ENCODE measurements around the gene CFAP299. TPM values are rescaled to one million over a fixed set of nuclear protein-coding genes. Genes with fewer than 3 reads are reported as not detected.

Gene CFAP299
- total and polyA plus RNA-seq, 9 of the 15 experiments (the other 6 are each of a cell fraction or from before 2014, with no cell fraction given): 0.09 to 3.0 (median 0.76) TPM

- Histone ChIP-seq H3K4me2 (ENCODE audit: insufficient read depth, low read length) (no peak overlapping the region), H3K27ac (ENCODE audit: extremely low read depth, low read depth, low read length) (no peak overlapping the region), H4K20me1 (replicated peaks; ENCODE audit: control insufficient read depth, insufficient read depth, low read length) (no peaks in the 10 kb centered on the region), H2AFZ (ENCODE audit: low read depth, low read length) (no peak overlapping the region), H3K4me1 (replicated peaks in 1 of 2; ENCODE audit: control insufficient read depth in 2 of 2, insufficient read depth in 2 of 2, low read length in 2 of 2) (no peaks in the 10 kb centered on the region), H3K4me3 (no peak overlapping the region), H3K9ac (ENCODE audit: insufficient read depth in 1 of 2, low read depth in 2 of 2, low read length in 2 of 2) (no peak overlapping the region), H3K36me3 (ENCODE audit: control insufficient read depth, insufficient read depth, low read length) (no peaks in the 10 kb centered on the region), H3K79me2 (ENCODE audit: control insufficient read depth, insufficient read depth, low read length) (no peaks in the 10 kb centered on the region), H3K9me1 (ENCODE audit: control insufficient read depth, insufficient read depth, low read length) (no peaks in the 10 kb centered on the region), H3K27me3 (ENCODE audit: control insufficient read depth in 2 of 2, insufficient read depth in 2 of 2, low read length in 2 of 2) (no peaks in the 10 kb centered on the region), H3K9me3 (replicated peaks; ENCODE audit: control insufficient read depth, insufficient read depth, low read depth, low read length) (no peaks in the 10 kb centered on the region)
- in situ Hi-C loops (cut with MboI): no loop called here
- FAIRE-seq (no peak), DNase-seq (ENCODE audit: extremely low read depth in 1 of 4, low spot score in 3 of 4) (no peak), ATAC-seq (no peak)
- WGBS (ENCODE audit: insufficient coverage, low coverage, missing lambda C conversion rate): 54% methylated on average over 3 of the region's 3 CpGs
- ChIA-PET POLR2A (interaction anchor here (0.9 to 1.1 kb wide), 2 partner anchors 12 to 40 kb away, joined by 3 to 6 read pairs; partner anchors contain the start of gene CFAP299), CTCF (ENCODE audit: low intra/inter-chr PET ratio) (no interaction called here)
- no TSS peak for BruUV-seq (replicated peaks)
- intact Hi-C loops (cut with micrococcal nuclease): no loop called here
- no peak for TF ChIP-seq POLR3G (IDR thresholded peaks at IDR 0.05; ENCODE audit: extremely low read depth, insufficient read length, insufficient replicate concordance)
- no peak for TF ChIP-seq GABPA (tag; conservative IDR thresholded peaks at IDR 0.05; ENCODE audit: low read depth)
- no peak for TF ChIP-seq EHMT2 (IDR thresholded peaks at IDR 0.05)
- TF ChIP-seq SIN3B (IDR thresholded peaks at IDR 0.05; ENCODE audit: low read depth): no peak
- TF ChIP-seq TAL1 (IDR thresholded peaks at IDR 0.05): no peak
- TF ChIP-seq SFPQ (IDR thresholded peaks at IDR 0.05; ENCODE audit: low read depth, low read length): no peak
- TF ChIP-seq ASH1L (IDR thresholded peaks at IDR 0.05; ENCODE audit: borderline replicate concordance, low read depth, partially characterized antibody): no peak
- no peak for TF ChIP-seq RBM15 (IDR thresholded peaks at IDR 0.05; ENCODE audit: insufficient read depth, low read length)
- TF ChIP-seq SMARCA5 (IDR thresholded peaks at IDR 0.05): no peak
- no peak for TF ChIP-seq RBBP5 (IDR thresholded peaks at IDR 0.05; ENCODE audit: borderline replicate concordance, insufficient read depth, low read length, poor library complexity, severe bottlenecking)
- no peak for TF ChIP-seq ZNF449 (CRISPR knock-in tag; IDR thresholded peaks at IDR 0.05)
- no peak for TF ChIP-seq ZNF507 (tag; conservative IDR thresholded peaks at IDR 0.05)
- TF ChIP-seq FOS (IDR thresholded peaks at IDR 0.05; ENCODE audit: extremely low read depth, insufficient read length): no peak
- TF ChIP-seq SP1 (CRISPR knock-in tag; IDR thresholded peaks at IDR 0.05): no peak
These were observed 40.2 kb upstream of the CFAP299 start for GRCh38 chr4:80295336-80295735.

Data from K562 (cell line).